Heart left ventricle (tissue), 13 donors: ENCODE data around the gene TRPV4.

Experiments
- POLR2A ChIP-seq, 2 donors: fragments of 450-650 bp; IDR thresholded peaks; one replicate each; pipeline ENCODE4 v1.6.1; 2017; ENCODE audit warnings: antibody characterized with exemption in 2 of 2, mild to moderate bottlenecking in 2 of 2, moderate library complexity in 2 of 2
- TF ChIP-seq, protein P1 (sequence below), 12 donors: fragments of 200-600 bp; sonication (generic) in 4 of 12; IDR thresholded peaks; one replicate each; pipeline versions ENCODE4 v1.5.0 to v1.8.0; 2018 to 2022; ENCODE audit warnings: antibody characterized with exemption in 12 of 12, mild to moderate bottlenecking in 5 of 12
- donor health status: ischemic (EF 13 %, LVEDD 7.1; RV severe dilation, severe dysfunction).
- donor health status: DM: no; HTN: yes; CAD: no.
- donor health status: DM: no; HTN: no; CAD: no.
- donor health status: ischemic (EF 25% LVEDD 6.9; RV normal size, moderate dysfunction).
- donor health status: ischemic (EF 25% LVEDD 5.7; RV mildly dilated, moderate dysfunction).
- donor health status: ischemic (EF 35%, LVEDD 5.7; RV mildly dilated, moderate dysfunction).
- donor health status: nonischemic (EF 11% LVEDD 7.7; RV severe dilation, severe dysfunction).
- donor health status: DM: yes; HTN: yes; CAD: no.
- donor health status: PGD.
- donor health status: ischemic (EF 29% LVEDD 5.4; RV normal size, mild dysfunction).
- donor health status: nonischemic (EF 23%, LVEDD 6.1; RV moderate dilation, normal function).

- no peak for TF ChIP-seq POLR2A (IDR thresholded peaks at IDR 0.05)
- TF ChIP-seq, protein P1, sequence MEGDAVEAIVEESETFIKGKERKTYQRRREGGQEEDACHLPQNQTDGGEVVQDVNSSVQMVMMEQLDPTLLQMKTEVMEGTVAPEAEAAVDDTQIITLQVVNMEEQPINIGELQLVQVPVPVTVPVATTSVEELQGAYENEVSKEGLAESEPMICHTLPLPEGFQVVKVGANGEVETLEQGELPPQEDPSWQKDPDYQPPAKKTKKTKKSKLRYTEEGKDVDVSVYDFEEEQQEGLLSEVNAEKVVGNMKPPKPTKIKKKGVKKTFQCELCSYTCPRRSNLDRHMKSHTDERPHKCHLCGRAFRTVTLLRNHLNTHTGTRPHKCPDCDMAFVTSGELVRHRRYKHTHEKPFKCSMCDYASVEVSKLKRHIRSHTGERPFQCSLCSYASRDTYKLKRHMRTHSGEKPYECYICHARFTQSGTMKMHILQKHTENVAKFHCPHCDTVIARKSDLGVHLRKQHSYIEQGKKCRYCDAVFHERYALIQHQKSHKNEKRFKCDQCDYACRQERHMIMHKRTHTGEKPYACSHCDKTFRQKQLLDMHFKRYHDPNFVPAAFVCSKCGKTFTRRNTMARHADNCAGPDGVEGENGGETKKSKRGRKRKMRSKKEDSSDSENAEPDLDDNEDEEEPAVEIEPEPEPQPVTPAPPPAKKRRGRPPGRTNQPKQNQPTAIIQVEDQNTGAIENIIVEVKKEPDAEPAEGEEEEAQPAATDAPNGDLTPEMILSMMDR (IDR thresholded peaks at IDR 0.05): no peak
Observed at GRCh38 chr12:109783965-109784244, 49.3 kb downstream of the TRPV4 start.
